SK-N-SH (cell line): Measurements from ENCODE around the gene HOXA10.

Experiments
- CTCF ChIP-seq: fragments of 200-600 bp; sonication (generic); IDR thresholded peaks from 2 replicates; pipeline ENCODE4 v1.6.1; 2017; ENCODE audit warnings: antibody characterized with exemption, mild to moderate bottlenecking, moderate library complexity
- EZH2phosphoT487 ChIP-seq: fragments of 200-600 bp; sonication (generic); IDR thresholded peaks from 2 replicates; pipeline ENCODE4 v1.6.1; 2017; ENCODE audit warnings: low read depth, mixed run types, mild to moderate bottlenecking, antibody characterized with exemption, moderate library complexity, borderline replicate concordance
- FOXJ3 ChIP-seq: sonication (generic); formaldehyde crosslinking; IDR thresholded peaks from 2 replicates; pipeline ENCODE4 v1.5.1; 2020; ENCODE audit warnings: mild to moderate bottlenecking, missing genetic modification reagents
- NFIC ChIP-seq: IDR thresholded peaks from 2 replicates; pipeline ENCODE4 v1.4.0; 2012; ENCODE audit warnings: borderline replicate concordance
- PBX3 ChIP-seq: IDR thresholded peaks from 2 replicates; pipeline ENCODE4; 2012
- TCF12 ChIP-seq: IDR thresholded peaks from 2 replicates; pipeline ENCODE4 v1.4.0; 2012
- TEAD4 ChIP-seq: IDR thresholded peaks from 2 replicates; pipeline ENCODE4 v1.4.0; 2012; ENCODE audit warnings: mild to moderate bottlenecking, borderline replicate concordance; ENCODE audit not compliant: insufficient read depth

- TF ChIP-seq NFIC (no peak), PBX3 (no peak), CTCF (no peak), EZH2phosphoT487 (no peak), TCF12 (no peak), TEAD4 (no peak), FOXJ3 (CRISPR knock-in tag) (no peak)
Observed at GRCh38 chr7:27180431-27181420, 6.6 kb upstream of the HOXA10 start.
